Dendritic cell treated with granulocyte-macrophage colony-stimulating factor and Interleukin-4, amounts not matched to agents 40 ng/mL and 50 ng/mL, for 4 days (primary cell): Measurements from ENCODE around the gene HDAC4.

Experiments
- H3K27ac Mint-ChIP-seq: one replicate; pipeline ENCODE4 v1.8.0; 2022; ENCODE audit warnings: mild to moderate bottlenecking, mixed read lengths
- H3K27me3 Mint-ChIP-seq: one replicate; pipeline ENCODE4 v1.8.0; 2022; ENCODE audit warnings: mild to moderate bottlenecking, mixed read lengths
- H3K36me3 Mint-ChIP-seq: one replicate; pipeline ENCODE4 v1.8.0; 2022; ENCODE audit warnings: low read depth, mixed read lengths
- H3K4me1 Mint-ChIP-seq: one replicate; pipeline ENCODE4 v1.8.0; 2022; ENCODE audit warnings: low read depth, mixed read lengths
- H3K4me3 Mint-ChIP-seq: one replicate; pipeline ENCODE4 v1.8.0; 2022; ENCODE audit warnings: mild to moderate bottlenecking, moderate library complexity, mixed read lengths
- H3K9me3 Mint-ChIP-seq: one replicate; pipeline ENCODE4 v1.8.0; 2022; ENCODE audit warnings: mixed read lengths
- intact Hi-C: fragments of 100-400 bp; cut with micrococcal nuclease; formaldehyde crosslinking; loops from one replicate; pipeline ENCODE4 v1.15.0; 2022

The HDAC4 gene

DNA sequence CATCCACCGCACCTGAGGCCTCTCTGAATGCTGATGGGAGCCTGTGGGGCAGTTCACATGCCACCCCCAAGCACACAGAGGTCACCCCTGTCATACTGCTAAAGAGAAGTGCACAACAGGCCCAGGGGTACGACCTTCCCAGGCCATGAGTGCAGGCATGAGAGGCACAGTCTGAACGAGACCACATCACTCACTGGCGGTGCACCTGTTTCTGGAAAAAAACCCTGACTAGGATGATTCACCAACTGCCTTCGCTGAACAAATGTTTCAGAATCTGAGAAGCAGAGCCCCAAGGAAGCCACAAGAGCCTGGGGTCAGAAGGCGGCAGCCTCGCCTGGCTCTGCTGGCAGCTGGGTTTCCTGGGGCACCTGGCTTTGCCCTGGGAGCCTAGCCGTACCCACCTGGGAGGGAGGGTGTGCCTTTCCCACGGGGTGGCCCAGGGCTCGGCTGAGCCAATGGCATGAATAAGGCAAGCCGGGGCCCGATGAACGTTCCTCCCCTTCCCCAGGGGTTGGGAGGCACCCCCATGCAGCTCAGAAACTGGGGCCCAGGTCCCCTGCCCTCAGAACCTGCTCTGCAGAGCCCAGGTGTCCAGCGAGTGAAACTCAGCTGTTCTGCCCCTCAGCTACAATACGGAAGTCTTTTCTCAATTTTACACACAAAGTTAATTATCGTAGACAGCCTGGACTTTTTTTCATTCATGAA lies 73.8 kb downstream of the HDAC4 start:
- no peak overlapping the region for H3K27ac Mint-ChIP-seq
- intact Hi-C loops = no loop called here
- H3K4me3 Mint-ChIP-seq = no peak overlapping the region
- H3K9me3 Mint-ChIP-seq = no peaks in the 10 kb centered on the region
- H3K36me3 Mint-ChIP-seq = peaks cover 39% of the 10 kb centered on the region
- peaks cover 34% of the 10 kb centered on the region for H3K4me1 Mint-ChIP-seq
- H3K27me3 Mint-ChIP-seq = no peaks in the 10 kb centered on the region

DNA sequence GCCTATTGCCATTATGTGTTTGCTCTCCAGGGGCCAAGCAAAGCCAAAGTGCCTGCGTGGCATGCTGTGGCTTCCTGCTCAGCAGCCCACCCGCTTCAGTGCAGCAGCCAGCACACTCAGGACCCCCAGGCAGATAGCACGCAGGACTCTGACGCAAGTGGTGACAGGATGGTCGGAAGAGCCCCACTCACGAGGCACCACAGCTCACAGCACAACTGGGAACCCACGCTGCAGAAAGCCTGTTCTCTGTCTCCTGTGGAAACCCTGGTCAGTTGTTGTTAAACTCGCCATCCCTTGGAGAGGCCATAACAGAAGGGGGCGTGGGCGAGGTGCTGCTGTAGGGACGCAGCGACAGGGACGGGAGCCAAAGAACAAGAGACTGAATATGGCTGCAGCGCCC lies 76.4 kb downstream of the HDAC4 start:
- H3K27me3 Mint-ChIP-seq = no peaks in the 10 kb centered on the region
- H3K4me3 Mint-ChIP-seq = no peak overlapping the region
- peaks cover 26% of the 10 kb centered on the region for H3K36me3 Mint-ChIP-seq
- intact Hi-C loops = no loop called here
- H3K27ac Mint-ChIP-seq = no peak overlapping the region
- H3K4me1 Mint-ChIP-seq = peaks cover 29% of the 10 kb centered on the region
- H3K9me3 Mint-ChIP-seq = no peaks in the 10 kb centered on the region

GRCh38 chr2:239323447-239323846 lies 77.4 kb downstream of the HDAC4 start:
- no peaks in the 10 kb centered on the region for H3K27me3 Mint-ChIP-seq
- H3K4me3 Mint-ChIP-seq = no peak overlapping the region
- H3K9me3 Mint-ChIP-seq = no peaks in the 10 kb centered on the region
- H3K36me3 Mint-ChIP-seq = peaks cover 26% of the 10 kb centered on the region
- no peak overlapping the region for H3K27ac Mint-ChIP-seq
- intact Hi-C loops = no loop called here
- H3K4me1 Mint-ChIP-seq = peaks cover 39% of the 10 kb centered on the region

DNA sequence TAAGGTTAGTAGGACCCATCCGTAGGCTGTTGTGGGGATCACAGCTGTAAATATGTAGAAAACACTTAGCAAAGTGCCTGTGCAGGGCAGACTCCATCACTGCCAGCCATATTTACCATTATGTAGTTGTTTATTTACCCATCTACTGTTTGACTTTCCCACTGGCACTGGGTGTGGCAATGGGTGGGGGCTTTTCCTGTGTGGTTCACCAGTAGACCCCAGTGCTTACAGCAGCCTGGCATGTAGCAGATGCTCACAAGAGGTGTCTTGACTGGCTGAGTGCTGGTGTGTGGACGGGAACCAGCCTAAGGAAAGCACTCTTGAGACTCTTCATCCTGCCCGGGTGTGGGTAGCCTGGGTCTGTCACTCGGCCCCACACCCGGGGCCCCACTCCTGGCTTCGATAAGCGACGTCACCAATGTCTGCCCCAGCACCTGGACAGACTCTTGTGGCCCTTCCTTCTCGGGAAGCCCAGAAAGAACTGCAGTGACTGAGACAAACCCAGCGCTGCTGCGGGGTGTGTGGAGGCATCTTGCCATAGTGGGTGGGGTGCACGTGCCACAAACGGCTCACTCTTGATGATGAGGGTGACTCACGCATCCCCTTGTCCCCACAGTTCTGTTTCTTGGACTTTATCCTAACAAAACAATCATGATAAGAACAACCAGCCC lies 78.3 kb downstream of the HDAC4 start:
- no peaks in the 10 kb centered on the region for H3K27me3 Mint-ChIP-seq
- H3K4me3 Mint-ChIP-seq = no peak overlapping the region
- H3K4me1 Mint-ChIP-seq = peaks cover 45% of the 10 kb centered on the region
- H3K36me3 Mint-ChIP-seq = peaks cover 26% of the 10 kb centered on the region
- intact Hi-C loops = no loop called here
- H3K9me3 Mint-ChIP-seq = no peaks in the 10 kb centered on the region
- peak overlapping the region; percentile 20 for H3K27ac Mint-ChIP-seq

DNA sequence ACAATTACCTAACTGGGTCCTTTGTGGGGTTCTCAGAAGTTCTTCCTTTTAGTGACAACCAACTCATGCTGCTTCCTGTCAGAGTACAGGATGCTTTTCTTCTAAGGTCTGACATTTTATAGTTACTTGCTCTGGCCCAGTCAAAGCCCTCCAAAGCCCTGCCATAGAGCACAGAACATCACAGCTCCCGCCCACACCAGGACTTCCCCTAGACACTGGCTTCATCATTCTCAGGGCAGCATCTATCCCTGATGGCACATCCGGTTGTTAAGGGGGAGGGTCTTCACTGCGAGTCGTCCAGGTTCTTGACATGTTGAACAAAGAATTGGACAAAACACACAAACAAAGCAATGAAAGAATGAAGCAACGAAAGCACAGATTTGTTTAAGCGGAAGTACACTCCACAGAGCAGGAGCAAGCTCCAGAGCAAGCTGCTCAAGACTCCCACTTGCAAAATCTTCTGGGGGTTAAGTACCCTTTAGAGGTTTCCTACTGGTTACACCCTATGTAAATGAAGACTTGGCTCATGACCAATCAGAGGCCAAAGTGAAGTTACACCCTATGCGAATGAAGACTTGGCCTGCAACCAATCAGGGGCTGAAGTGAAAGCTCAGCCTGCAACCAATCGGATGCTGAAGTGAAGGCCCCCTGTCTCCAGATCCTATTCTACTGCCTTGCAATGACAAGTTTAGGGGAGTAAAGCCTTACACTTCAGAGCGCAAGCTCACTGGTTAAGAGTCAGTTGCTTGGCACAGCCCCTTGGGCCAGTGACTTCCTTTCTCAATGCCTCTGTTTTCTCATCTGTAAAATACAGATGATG lies 79.0 kb downstream of the HDAC4 start:
- Mint-ChIP-seq H3K27me3 (no peaks in the 10 kb centered on the region), H3K4me1 (peaks cover 53% of the 10 kb centered on the region), H3K4me3 (no peak overlapping the region), H3K36me3 (peaks cover 26% of the 10 kb centered on the region), H3K27ac (no peak overlapping the region), H3K9me3 (no peaks in the 10 kb centered on the region)
- intact Hi-C loops = no loop called here

- H3K36me3 Mint-ChIP-seq = peaks cover 21% of the 10 kb centered on the region
- H3K4me3 Mint-ChIP-seq = peak overlapping the region; percentile 72
- intact Hi-C loops = loop anchor here (5.0 kb wide), 1 partner anchor 52 kb away; no protein-coding TSS in a partner anchor
- H3K9me3 Mint-ChIP-seq = no peaks in the 10 kb centered on the region
- peak overlapping the region; percentile 98 for H3K27ac Mint-ChIP-seq
- H3K27me3 Mint-ChIP-seq = no peaks in the 10 kb centered on the region
- peaks cover 55% of the 10 kb centered on the region for H3K4me1 Mint-ChIP-seq
These were observed 81.8 kb downstream of the HDAC4 start for GRCh38 chr2:239318790-239319661.

- Mint-ChIP-seq H3K4me1 (peaks cover 58% of the 10 kb centered on the region), H3K9me3 (no peaks in the 10 kb centered on the region), H3K4me3 (peak overlapping the region; percentile 6), H3K27me3 (no peaks in the 10 kb centered on the region), H3K27ac (peak overlapping the region; percentile 98), H3K36me3 (peaks cover 14% of the 10 kb centered on the region)
- intact Hi-C loops = loop anchor here (5.0 kb wide), 1 partner anchor 51 kb away; no protein-coding TSS in a partner anchor
These were observed 82.6 kb downstream of the HDAC4 start for GRCh38 chr2:239318151-239318611.

GRCh38 chr2:239316562-239317465 lies 84.0 kb downstream of the HDAC4 start:
- H3K4me1 Mint-ChIP-seq = peaks cover 60% of the 10 kb centered on the region
- no peaks in the 10 kb centered on the region for H3K27me3 Mint-ChIP-seq
- H3K27ac Mint-ChIP-seq = peak overlapping the region; percentile 98
- intact Hi-C loops = loop anchor here (5.0 kb wide), 1 partner anchor 50 kb away; no protein-coding TSS in a partner anchor
- peaks cover 9% of the 10 kb centered on the region for H3K36me3 Mint-ChIP-seq
- H3K4me3 Mint-ChIP-seq = peak overlapping the region; percentile 55
- no peaks in the 10 kb centered on the region for H3K9me3 Mint-ChIP-seq

GRCh38 chr2:239315308-239315707 lies 85.5 kb downstream of the HDAC4 start:
- H3K4me3 Mint-ChIP-seq = no peak overlapping the region
- H3K27ac Mint-ChIP-seq = no peak overlapping the region
- peaks cover 69% of the 10 kb centered on the region for H3K4me1 Mint-ChIP-seq
- intact Hi-C loops = loop anchor here (2.0 to 5.0 kb wide), 2 partner anchors 37 to 48 kb away; no protein-coding TSS in a partner anchor
- peaks cover 9% of the 10 kb centered on the region for H3K36me3 Mint-ChIP-seq
- no peaks in the 10 kb centered on the region for H3K27me3 Mint-ChIP-seq
- no peaks in the 10 kb centered on the region for H3K9me3 Mint-ChIP-seq

DNA sequence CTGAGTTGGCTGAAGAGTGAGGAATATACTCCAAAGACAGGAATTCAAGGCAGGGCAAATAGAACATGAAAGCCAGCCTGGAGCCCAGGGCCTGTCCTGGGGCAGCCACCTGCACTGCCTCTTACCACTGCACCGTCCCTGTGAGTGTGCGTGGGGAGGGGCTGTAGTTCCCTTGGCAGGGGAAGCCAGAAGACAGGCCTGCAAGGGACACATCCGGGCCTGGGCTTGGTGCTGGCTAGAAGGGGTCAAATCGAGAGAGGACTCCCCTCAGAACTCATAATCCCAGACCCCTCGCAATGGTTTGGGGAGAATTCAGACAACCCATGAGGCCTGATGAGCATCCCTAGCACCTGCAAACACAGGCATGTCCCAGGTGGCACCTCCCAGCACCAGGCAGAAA lies 87.0 kb downstream of the HDAC4 start:
- H3K27me3 Mint-ChIP-seq = no peaks in the 10 kb centered on the region
- H3K36me3 Mint-ChIP-seq = peaks cover 9% of the 10 kb centered on the region
- no peak overlapping the region for H3K4me3 Mint-ChIP-seq
- no peaks in the 10 kb centered on the region for H3K9me3 Mint-ChIP-seq
- H3K4me1 Mint-ChIP-seq = peaks cover 75% of the 10 kb centered on the region
- no peak overlapping the region for H3K27ac Mint-ChIP-seq
- intact Hi-C loops = loop anchor here (2.0 kb wide), 1 partner anchor 35 kb away; no protein-coding TSS in a partner anchor

GRCh38 chr2:239312741-239313667 lies 87.8 kb downstream of the HDAC4 start:
- H3K4me1 Mint-ChIP-seq = peaks cover 75% of the 10 kb centered on the region
- no peak overlapping the region for H3K4me3 Mint-ChIP-seq
- H3K36me3 Mint-ChIP-seq = peaks cover 9% of the 10 kb centered on the region
- H3K27me3 Mint-ChIP-seq = no peaks in the 10 kb centered on the region
- H3K9me3 Mint-ChIP-seq = no peaks in the 10 kb centered on the region
- intact Hi-C loops = no loop called here
- H3K27ac Mint-ChIP-seq = peak overlapping the region; percentile 57
